Right cardiac atrium (tissue), 5 donors: ENCODE results near the gene SRSF1. TPM values are rescaled to one million over a fixed set of nuclear protein-coding genes. Genes with fewer than 3 reads are reported as not detected.

Experiments used
- ATAC-seq, 2 donors: fragments of 200-7000 bp; cut with Tn5 transposase; one replicate each; pipeline versions ENCODE4 v1.8.0 to v1.9.1; 2020; ENCODE audit warnings: moderate library complexity in 2 of 2, mild to moderate bottlenecking in 1 of 2
- DNase-seq, 3 donors: peaks; one replicate each; pipeline ENCODE4 v3.0.0-alpha.2; 2020
- H3K27ac ChIP-seq: one replicate; pipeline ENCODE4 v1.5.1; 2013; ENCODE audit warnings: mild to moderate bottlenecking, low read length, control low read depth, moderate library complexity
- H3K27me3 ChIP-seq: one replicate; pipeline ENCODE4 v1.6.1; 2013; ENCODE audit not compliant: control insufficient read depth, insufficient read depth
- H3K4me1 ChIP-seq: one replicate; pipeline ENCODE4 v1.6.1; 2013; ENCODE audit warnings: low read length; ENCODE audit not compliant: control insufficient read depth, insufficient read depth
- H3K4me3 ChIP-seq: one replicate; pipeline ENCODE4 v1.5.1; 2013; ENCODE audit warnings: low read length, control low read depth
- H3K9me3 ChIP-seq: one replicate; pipeline ENCODE4 v1.6.1; 2013; ENCODE audit warnings: low read length; ENCODE audit not compliant: control insufficient read depth
- WGBS: extraction: QIAGEN DNeasy Blood & Tissue Kit; methylation state at CpG from one replicate; pipeline ENCODE4 v1.1.7; 2013; 5-methylcytosine and 5-hydroxymethylcytosine counted together
- intact Hi-C, 4 donors: fragments of 100-400 bp; cut with DNase I; formaldehyde crosslinking; loops; one replicate each; pipeline versions ENCODE4 v1.11.0 to v1.14.0; 2022 to 2023
- polyA plus RNA-seq: library from polyadenylated mRNA; stranded (reverse); fragments of 200-250 nt; gene quantifications from one replicate; pipeline ENCODE4 v1.2.3, GENCODE V29; 2013
- total RNA-seq, 4 donors: library from RNA; stranded (reverse); fragmentation: NEBNext Ultra II Directional; extraction: Animal tissue kit (Norgen Biotek cat#: 25700); gene quantifications; one replicate each; pipeline ENCODE4 v1.2.1, GENCODE V29; 2021
- donor health status: healthy with polysubstance abuse.
- donor health status: DM: no; HTN: yes; CAD: no.
- donor health status: DM: no; HTN: no; CAD: no.
- donor health status: DM: no; HTN: yes; CAD: no; lungs with severe emphysema.
- donor health status: DM: yes; HTN: yes; CAD: no.

SRSF1 gene
- total and polyA plus RNA-seq, 5 donors: 58.9 to 132 (median 123) TPM

DNA sequence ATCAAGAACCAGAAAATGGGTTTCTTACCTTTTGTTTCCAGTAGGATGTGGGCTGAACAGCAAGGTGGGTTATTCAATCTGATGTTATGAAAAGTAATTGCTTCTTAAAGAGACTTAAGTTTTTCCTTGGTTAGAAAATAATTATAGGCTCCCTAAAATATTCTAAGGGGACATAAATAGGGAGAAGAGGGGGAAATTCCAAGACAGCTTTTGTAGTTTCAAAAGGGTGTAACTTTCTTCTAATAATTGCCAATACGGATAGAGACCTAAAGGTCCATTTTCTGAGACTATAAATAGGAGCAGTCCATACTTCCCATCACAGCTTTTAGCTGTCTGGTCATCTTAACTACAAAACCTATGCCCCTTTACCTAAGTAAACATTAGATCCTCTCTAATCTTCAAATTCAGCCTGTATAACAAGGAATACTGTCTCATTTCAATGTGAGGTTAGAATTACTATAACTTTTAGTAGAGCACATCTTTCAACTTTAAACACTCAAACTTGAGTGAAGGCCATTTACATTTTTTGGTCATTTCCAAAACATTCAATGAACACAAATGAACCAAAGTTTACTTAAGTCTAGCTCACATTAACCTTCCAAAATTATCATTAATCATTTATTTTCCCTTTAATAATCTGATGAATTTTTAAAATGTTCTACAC is 5.5 kb downstream of the SRSF1 start:
- Histone ChIP-seq H3K27ac (no peak overlapping the region), H3K4me3 (no peak overlapping the region), H3K27me3 (no peaks in the 10 kb centered on the region), H3K4me1 (no peaks in the 10 kb centered on the region), H3K9me3 (no peaks in the 10 kb centered on the region)
- DNase-seq: no peak
- WGBS: 27% methylated on average over 1 of the region's 1 CpG
- intact Hi-C loops: loop anchor here in 2 of 4 donors (10.0 kb wide), 1 partner anchor 83 kb away; the partner anchor contains the start of gene DYNLL2 (in 2 of the 2)
- no peak for ATAC-seq

DNA sequence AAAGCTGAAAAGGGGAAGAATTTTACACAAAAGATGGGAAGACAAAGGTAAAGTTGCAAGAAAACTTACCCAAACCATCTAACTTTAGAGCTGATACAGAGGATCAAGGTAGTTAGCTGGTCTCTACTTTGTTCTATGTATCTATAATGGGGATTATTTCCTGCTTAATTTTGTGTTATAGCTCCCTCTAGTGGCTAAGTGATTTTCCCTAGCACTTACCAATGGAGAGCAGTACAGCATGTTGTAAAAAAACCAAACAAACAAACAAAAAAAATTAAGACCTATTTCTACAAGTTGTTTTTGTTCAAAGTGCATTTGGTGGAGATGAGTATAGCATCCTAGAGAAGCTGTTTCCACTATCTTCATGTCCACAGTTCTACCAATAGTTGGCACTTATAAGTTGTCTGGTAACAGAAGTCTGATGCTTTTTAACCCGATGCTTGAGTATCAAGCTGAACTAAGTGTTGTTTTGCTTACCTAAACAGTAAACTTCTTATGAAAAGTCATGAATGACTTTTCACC is 7.5 kb downstream of the SRSF1 start:
- 66% methylated on average over 1 of the region's 1 CpG for WGBS
- ATAC-seq: peak; percentile 75 to 80

DNA sequence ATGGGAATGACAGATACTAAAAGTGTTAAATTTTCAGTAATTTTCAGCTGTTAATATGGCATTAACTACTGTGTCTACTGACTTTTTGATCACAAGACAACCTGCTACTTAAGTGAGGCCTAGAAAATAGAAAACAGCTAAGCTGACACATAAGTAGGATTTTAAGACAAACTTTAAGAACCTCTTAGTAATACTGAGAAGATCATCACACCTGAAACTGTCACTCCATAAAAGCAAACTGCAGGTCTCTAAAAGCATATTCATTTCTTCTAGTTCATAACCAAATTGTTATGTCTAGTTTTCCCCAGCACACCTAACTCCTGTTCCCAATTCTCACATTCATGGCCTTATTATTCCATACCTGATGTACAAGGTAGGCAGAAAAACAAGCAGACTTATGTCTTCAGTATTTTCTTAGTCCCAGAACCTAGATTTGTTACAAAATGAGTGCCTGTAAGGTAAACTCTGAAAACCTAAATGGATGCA is 8.0 kb downstream of the SRSF1 start:
- no peak for DNase-seq
- ATAC-seq: no peak
- Histone ChIP-seq H3K27ac (no peak overlapping the region), H3K9me3 (no peaks in the 10 kb centered on the region), H3K4me3 (no peak overlapping the region), H3K27me3 (no peaks in the 10 kb centered on the region), H3K4me1 (no peaks in the 10 kb centered on the region)
- intact Hi-C loops: loop anchor here (2.0 to 5.0 kb wide), 4 partner anchors 113 to 142 kb away; no protein-coding TSS in a partner anchor

More for the DNA sequence above, 7.5 kb downstream of the SRSF1 start:
- no peaks in the 10 kb centered on the region for H3K27me3 ChIP-seq
- no peak for DNase-seq
- H3K4me1 ChIP-seq: no peaks in the 10 kb centered on the region
- H3K4me3 ChIP-seq: no peak overlapping the region
- H3K27ac ChIP-seq: no peak overlapping the region
- no peaks in the 10 kb centered on the region for H3K9me3 ChIP-seq
- intact Hi-C loops: loop anchor here (2.0 to 10.0 kb wide), 5 partner anchors 85 to 143 kb away; partner anchors contain the start of gene DYNLL2 (in 2 of the 4)

DNA sequence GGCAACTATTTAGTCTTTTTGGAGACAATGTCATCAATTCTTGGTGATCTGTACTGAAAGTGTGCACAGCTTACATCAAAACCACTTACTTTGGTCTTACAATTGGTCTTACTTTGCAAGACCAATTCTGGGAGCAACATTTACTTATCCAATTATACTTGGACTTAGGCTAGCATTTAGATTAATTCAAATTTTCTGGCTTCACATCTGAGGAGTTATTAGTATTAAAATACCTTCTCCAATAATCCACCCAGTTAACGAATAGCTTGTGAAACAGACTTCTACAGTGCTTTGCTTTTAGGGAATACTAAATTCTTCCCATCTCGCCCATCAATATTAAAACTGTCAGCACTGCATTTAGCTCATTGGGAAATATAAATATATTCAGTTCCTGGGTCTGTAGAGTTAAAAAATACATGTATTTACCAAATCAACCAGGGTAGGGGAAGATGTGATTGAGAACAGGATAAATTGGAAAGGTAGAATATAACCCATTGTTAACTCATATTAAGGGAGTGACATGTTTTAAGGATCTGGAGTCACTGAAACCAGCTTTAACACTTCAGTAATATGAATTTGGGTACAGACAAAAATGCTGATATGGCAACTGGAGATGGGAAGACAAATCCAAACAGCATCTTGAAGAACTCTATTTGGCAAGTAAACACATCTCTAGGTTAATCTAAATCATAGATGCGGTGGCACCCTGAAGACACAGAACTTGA is 9.8 kb downstream of the SRSF1 start:
- H3K27me3 ChIP-seq: no peaks in the 10 kb centered on the region
- H3K27ac ChIP-seq: no peak overlapping the region
- intact Hi-C loops: loop anchor here in 2 of 4 donors (5.0 kb wide), 2 partner anchors 115 to 140 kb away; no protein-coding TSS in a partner anchor
- H3K4me1 ChIP-seq: peaks cover 6% of the 10 kb centered on the region
- ATAC-seq (no peak), DNase-seq (no peak)
- WGBS: 89% methylated on average over 3 of the region's 3 CpGs
- no peaks in the 10 kb centered on the region for H3K9me3 ChIP-seq
- H3K4me3 ChIP-seq: no peak overlapping the region

DNA sequence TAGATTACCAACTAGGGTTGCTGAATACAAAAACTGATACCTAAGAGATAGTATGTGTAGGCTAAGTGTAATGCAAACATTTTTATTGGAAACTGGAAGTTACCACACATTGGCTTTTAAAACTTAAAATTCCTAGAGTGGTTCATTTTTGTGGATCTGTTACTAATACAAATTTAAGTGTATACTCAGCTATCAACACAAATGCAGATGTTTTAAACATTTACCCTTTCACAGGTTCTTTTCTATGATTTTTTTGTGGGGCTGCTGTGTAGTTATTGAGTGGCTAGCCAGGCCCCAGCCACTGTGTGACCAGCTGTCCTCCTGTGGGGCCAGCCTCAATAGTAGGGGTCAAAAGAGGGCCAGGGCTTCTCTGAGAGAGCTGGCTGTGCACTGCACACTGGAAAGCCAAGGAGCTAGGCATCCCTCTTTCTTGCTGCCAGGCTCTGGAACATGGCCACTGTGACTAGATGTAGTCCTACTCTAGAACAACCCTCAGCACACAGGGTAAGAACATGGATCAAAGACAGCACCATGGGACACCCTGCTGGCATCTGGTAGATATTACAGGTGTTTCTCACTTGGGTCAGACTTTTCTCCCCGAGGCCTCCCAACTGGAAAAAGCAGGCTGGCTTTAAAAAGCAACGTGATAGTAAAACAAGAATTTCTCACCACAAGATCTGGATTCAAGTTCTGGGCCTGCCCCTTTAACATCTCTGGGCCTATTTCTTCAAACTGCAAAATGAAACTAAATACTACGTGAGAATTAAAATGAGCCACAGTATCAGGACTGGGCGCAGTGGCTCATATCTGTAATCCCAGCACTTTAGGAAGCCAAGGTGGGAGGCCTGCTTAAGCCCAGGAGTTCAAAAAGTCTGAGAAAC is 11.7 kb downstream of the SRSF1 start:
- WGBS: 29% methylated on average over 4 of the region's 4 CpGs
- H3K4me3 ChIP-seq: no peak overlapping the region
- peak; percentile 88 to 90 for ATAC-seq
- peaks cover 6% of the 10 kb centered on the region for H3K4me1 ChIP-seq
- H3K27me3 ChIP-seq: no peaks in the 10 kb centered on the region
- H3K27ac ChIP-seq: no peak overlapping the region
- intact Hi-C loops: loop anchor here in 2 of 4 donors (5.0 kb wide), 2 partner anchors 117 to 138 kb away; no protein-coding TSS in a partner anchor
- no peaks in the 10 kb centered on the region for H3K9me3 ChIP-seq
- DNase-seq: peak; percentile 53 to 77 (median 63)

DNA sequence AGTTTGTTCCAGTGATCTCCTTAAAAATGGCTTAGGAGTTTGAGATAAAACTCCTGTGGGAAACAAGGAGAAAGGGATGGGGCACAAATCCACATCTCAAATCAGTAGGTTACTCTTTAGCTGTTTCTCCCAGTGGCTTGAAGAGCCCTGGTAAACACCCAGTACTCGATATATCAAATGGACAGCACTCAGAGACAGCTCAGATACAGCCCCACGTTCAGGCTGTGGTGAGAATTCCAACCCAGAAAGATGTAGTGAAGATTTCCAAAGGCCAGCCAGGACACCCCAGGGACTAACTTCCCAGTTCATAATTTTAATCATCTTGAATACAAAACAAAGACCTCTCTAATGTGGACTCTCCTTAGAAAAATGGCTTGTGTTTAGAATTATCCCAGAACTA is 12.6 kb downstream of the SRSF1 start:
- 27% methylated on average over 2 of the region's 2 CpGs for WGBS
- Histone ChIP-seq H3K27ac (peak overlapping the region; percentile 7), H3K4me3 (no peak overlapping the region), H3K27me3 (no peaks in the 10 kb centered on the region), H3K9me3 (no peaks in the 10 kb centered on the region), H3K4me1 (peaks cover 6% of the 10 kb centered on the region)
- intact Hi-C loops: no loop called here
- ATAC-seq: peak; percentile 26 to 44
- DNase-seq: no peak

DNA sequence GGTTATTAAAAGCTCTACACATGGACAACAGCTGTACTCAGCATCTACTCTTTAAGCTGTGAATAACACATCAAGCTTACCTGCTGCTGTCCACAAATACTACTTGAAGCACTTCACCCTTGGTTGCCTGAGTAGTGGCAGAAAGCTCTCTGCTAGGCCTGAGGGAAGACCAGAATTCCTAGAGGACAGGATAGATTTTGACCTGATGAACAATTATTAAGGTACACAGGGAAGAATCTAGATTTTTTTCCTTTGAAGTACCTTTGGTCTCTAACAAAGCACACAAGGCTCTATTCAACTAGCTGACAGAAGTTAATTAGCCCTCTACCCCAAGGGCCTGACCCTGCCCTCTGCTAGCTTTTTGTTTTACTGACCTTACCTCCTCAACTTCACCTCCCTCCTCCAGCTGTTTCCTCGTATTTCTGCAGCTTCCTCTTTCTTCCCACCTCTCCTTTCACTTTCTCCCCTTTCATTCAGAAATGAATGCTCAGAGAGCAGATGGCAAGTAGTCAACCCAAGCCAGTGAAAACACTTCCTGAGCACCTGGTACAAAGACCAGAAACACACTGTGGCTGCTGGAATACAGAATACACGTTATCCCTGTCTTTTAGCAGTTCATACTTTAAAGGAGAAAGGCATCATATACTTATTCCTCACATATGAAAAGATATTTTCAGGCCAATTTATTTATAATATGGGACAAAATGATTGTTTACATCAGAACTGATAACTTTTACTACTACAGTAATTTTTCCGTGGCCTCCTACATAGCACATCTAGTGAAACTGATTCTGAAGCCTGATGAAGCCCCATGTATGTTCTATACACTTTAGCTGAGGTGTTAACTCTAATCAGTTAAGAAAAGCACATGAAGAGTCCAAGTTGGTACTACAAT is 13.3 kb downstream of the SRSF1 start:
- Histone ChIP-seq H3K27ac (peak overlapping the region; percentile 13), H3K27me3 (no peaks in the 10 kb centered on the region), H3K9me3 (no peaks in the 10 kb centered on the region), H3K4me3 (no peak overlapping the region), H3K4me1 (peaks cover 6% of the 10 kb centered on the region)
- DNase-seq: no peak
- WGBS: 34% methylated on average over 3 of the region's 3 CpGs
- no peak for ATAC-seq
- intact Hi-C loops: no loop called here

DNA sequence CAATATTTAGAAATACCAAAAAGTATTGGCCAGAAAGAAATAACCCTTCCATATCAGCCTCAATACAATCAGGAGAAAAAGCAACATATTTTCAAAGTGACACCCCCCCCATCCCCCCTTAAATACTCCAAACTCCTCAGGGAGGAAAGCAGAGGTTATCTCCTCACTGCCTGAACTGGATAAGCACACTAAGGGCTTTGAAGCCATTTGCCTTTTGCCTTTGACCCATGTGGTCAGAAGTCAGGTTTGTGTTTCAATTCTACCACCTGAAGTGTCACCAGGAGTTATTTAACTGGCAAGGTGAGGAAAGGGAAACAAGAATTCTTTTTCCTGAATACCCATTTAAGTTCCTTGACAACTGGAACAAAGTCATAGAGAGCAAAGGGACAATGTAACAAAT is 15.5 kb downstream of the SRSF1 start:
- DNase-seq (no peak), ATAC-seq (no peak)
- Histone ChIP-seq H3K27me3 (no peaks in the 10 kb centered on the region), H3K4me3 (no peak overlapping the region), H3K9me3 (no peaks in the 10 kb centered on the region), H3K4me1 (peaks cover 6% of the 10 kb centered on the region), H3K27ac (no peak overlapping the region)
- intact Hi-C loops: no loop called here

DNA sequence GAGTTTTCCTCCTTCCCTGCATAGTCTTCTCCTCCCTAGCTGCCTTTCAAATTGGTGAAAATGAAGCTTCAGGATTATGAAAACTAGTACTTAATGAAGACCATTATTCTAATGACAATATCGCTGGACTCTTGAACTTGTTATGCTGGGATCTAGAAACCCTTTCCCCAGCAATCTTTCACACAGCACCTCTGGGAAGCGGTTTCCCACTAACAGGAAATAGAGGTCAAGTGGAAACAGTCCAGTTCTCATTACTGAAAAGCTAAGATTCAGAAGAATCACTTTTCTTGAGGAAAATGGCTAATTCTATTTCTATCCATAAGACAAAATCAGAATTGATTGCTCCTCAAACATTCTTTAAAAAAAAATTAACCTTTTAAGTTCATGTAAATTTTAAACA is 17.0 kb downstream of the SRSF1 start:
- Histone ChIP-seq H3K4me3 (no peak overlapping the region), H3K4me1 (peaks cover 8% of the 10 kb centered on the region), H3K27ac (no peak overlapping the region), H3K27me3 (no peaks in the 10 kb centered on the region), H3K9me3 (no peaks in the 10 kb centered on the region)
- WGBS: 54% methylated on average over 2 of the region's 2 CpGs
- no peak for DNase-seq
- intact Hi-C loops: no loop called here
- ATAC-seq: no peak
